SU-DHL-6 (cell line): ENCODE measurements around the gene LACRT.

Source experiments
- H2AFZ ChIP-seq: fragments of 200-600 bp; sonication (generic); 2 replicates; pipeline ENCODE4 v1.6.1; 2014; ENCODE audit warnings: low read depth, mild to moderate bottlenecking, moderate library complexity, mixed read lengths, antibody characterized with exemption, low read length; ENCODE audit not compliant: severe bottlenecking
- H3F3A ChIP-seq: fragments of 200-600 bp; shearing (Covaris generic); 2 replicates; pipeline ENCODE4 v1.6.0; 2016; ENCODE audit warnings: antibody characterized with exemption, mild to moderate bottlenecking; ENCODE audit not compliant: insufficient read depth
- H3K27ac ChIP-seq: fragments of 200-600 bp; sonication (generic); 2 replicates; pipeline ENCODE4 v1.5.1; 2016; ENCODE audit warnings: low read depth, mild to moderate bottlenecking, low read length, moderate library complexity, mixed read lengths
- H3K27me3 ChIP-seq: fragments of 200-600 bp; sonication (generic), shearing (Covaris generic); 2 replicates; pipeline ENCODE4 v1.6.0; 2014; ENCODE audit warnings: mild to moderate bottlenecking, low read length
- H3K36me3 ChIP-seq: fragments of 200-600 bp; sonication (generic); 2 replicates; pipeline ENCODE4 v1.6.1; 2014; ENCODE audit warnings: mild to moderate bottlenecking, low read length, mixed read lengths
- H3K4me2 ChIP-seq: fragments of 300-600, 200-600 bp; shearing (Covaris generic), sonication (generic); 2 replicates; pipeline ENCODE4 v1.6.0; 2014; ENCODE audit warnings: low read length, low read depth, mild to moderate bottlenecking; ENCODE audit not compliant: poor library complexity, severe bottlenecking
- H3K4me3 ChIP-seq: fragments of 200-600 bp; sonication (generic); 2 replicates; pipeline ENCODE4 v1.5.1; 2014; ENCODE audit warnings: antibody characterized with exemption, low read length, mild to moderate bottlenecking, mixed read lengths; ENCODE audit not compliant: insufficient read depth, poor library complexity, severe bottlenecking
- H3K79me2 ChIP-seq: fragments of 200-600 bp; sonication (generic); 2 replicates; pipeline ENCODE4 v1.6.1; 2014; ENCODE audit warnings: mild to moderate bottlenecking, low read length, moderate library complexity; ENCODE audit not compliant: insufficient read depth
- H3K9ac ChIP-seq: fragments of 200-600 bp; sonication (generic); 2 replicates; pipeline ENCODE4 v1.7.0; 2014; ENCODE audit warnings: mild to moderate bottlenecking, low read length
- H3K9me2 ChIP-seq: fragments of 200-600 bp; sonication (generic); replicated peaks from 2 replicates; pipeline ENCODE4 v1.6.1; 2014; ENCODE audit warnings: low read length; ENCODE audit not compliant: insufficient read depth
- H3K9me3 ChIP-seq: fragments of 200-600 bp; sonication (generic); 2 replicates; pipeline ENCODE4 v1.6.1; 2014; ENCODE audit warnings: low read length, mixed read lengths; ENCODE audit not compliant: insufficient read depth
- H4K20me1 ChIP-seq: fragments of 200-600 bp; sonication (generic); 2 replicates; pipeline ENCODE4 v1.6.1; 2014; ENCODE audit warnings: low read depth, mild to moderate bottlenecking, antibody characterized with exemption, low read length, moderate library complexity, mixed read lengths
- CTCF ChIP-seq: fragments of 200-600 bp; sonication (generic); IDR thresholded peaks from one replicate; pipeline ENCODE4 v1.5.1; 2017; ENCODE audit warnings: antibody characterized with exemption, mild to moderate bottlenecking, low read length, moderate library complexity; ENCODE audit not compliant: insufficient read depth, poor library complexity, severe bottlenecking
- EZH2phosphoT487 ChIP-seq: fragments of 200-600 bp; sonication (generic), shearing (Covaris generic); conservative IDR thresholded peaks from 2 replicates; pipeline ENCODE4 v1.6.1; 2018; ENCODE audit warnings: mild to moderate bottlenecking, antibody characterized with exemption, low read length, moderate library complexity, mixed read lengths

Gene LACRT

GRCh38 chr12:54587315-54587873, 47.3 kb downstream of the LACRT start:
- no peaks in the 10 kb centered on the region for H3F3A ChIP-seq
- H4K20me1 ChIP-seq = no peaks in the 10 kb centered on the region
- no peak overlapping the region for H3K4me3 ChIP-seq
- H3K27me3 ChIP-seq = no peaks in the 10 kb centered on the region
- no peak overlapping the region for H3K4me2 ChIP-seq
- no peaks in the 10 kb centered on the region for H3K36me3 ChIP-seq
- H3K9ac ChIP-seq = no peak overlapping the region
- no peaks in the 10 kb centered on the region for H3K9me2 ChIP-seq
- TF ChIP-seq CTCF (no peak), EZH2phosphoT487 (no peak)
- no peaks in the 10 kb centered on the region for H3K79me2 ChIP-seq
- H3K27ac ChIP-seq = no peak overlapping the region
- H3K9me3 ChIP-seq = no peaks in the 10 kb centered on the region
- no peak overlapping the region for H2AFZ ChIP-seq

GRCh38 chr12:54586620-54587019, 48.1 kb downstream of the LACRT start:
- H3K4me2 ChIP-seq = no peak overlapping the region
- H3K79me2 ChIP-seq = no peaks in the 10 kb centered on the region
- no peaks in the 10 kb centered on the region for H4K20me1 ChIP-seq
- no peak overlapping the region for H2AFZ ChIP-seq
- no peaks in the 10 kb centered on the region for H3K9me2 ChIP-seq
- no peak overlapping the region for H3K27ac ChIP-seq
- no peaks in the 10 kb centered on the region for H3K9me3 ChIP-seq
- H3K4me3 ChIP-seq = no peak overlapping the region
- H3K36me3 ChIP-seq = no peaks in the 10 kb centered on the region
- no peaks in the 10 kb centered on the region for H3F3A ChIP-seq
- H3K9ac ChIP-seq = no peak overlapping the region
- H3K27me3 ChIP-seq = no peaks in the 10 kb centered on the region
- TF ChIP-seq EZH2phosphoT487 (no peak), CTCF (no peak)

- no peaks in the 10 kb centered on the region for H3K36me3 ChIP-seq
- H3F3A ChIP-seq = no peaks in the 10 kb centered on the region
- H4K20me1 ChIP-seq = no peaks in the 10 kb centered on the region
- no peaks in the 10 kb centered on the region for H3K9me3 ChIP-seq
- no peaks in the 10 kb centered on the region for H3K9me2 ChIP-seq
- no peak overlapping the region for H3K4me2 ChIP-seq
- TF ChIP-seq CTCF = no peak
- no peak for TF ChIP-seq EZH2phosphoT487
- H3K27me3 ChIP-seq = no peaks in the 10 kb centered on the region
- no peak overlapping the region for H3K27ac ChIP-seq
- no peak overlapping the region for H3K4me3 ChIP-seq
- no peaks in the 10 kb centered on the region for H3K79me2 ChIP-seq
- no peak overlapping the region for H2AFZ ChIP-seq
- H3K9ac ChIP-seq = no peak overlapping the region
Measured at GRCh38 chr12:54585243-54585642, 49.5 kb downstream of the LACRT start.
